BLaER1 treated with 17β-estradiol and CSF1 and Interleukin-3, amounts not matched to agents 10 nM and 100 nM (cell line): ENCODE results near the gene FHOD3.

Experiments used
- H3K27ac ChIP-seq, 11 experiments: shearing (Covaris generic); formaldehyde crosslinking; 2 replicates each; pipeline ENCODE4 v1.8.1; 2022
- H3K27me3 ChIP-seq, 11 experiments: shearing (Covaris generic); formaldehyde crosslinking; 2 replicates each; pipeline ENCODE4 v1.8.1; 2022
- H3K36me3 ChIP-seq, 11 experiments: shearing (Covaris generic); formaldehyde crosslinking; 2 replicates each; pipeline ENCODE4 v1.8.1; 2022
- H3K4me1 ChIP-seq, 10 experiments: shearing (Covaris generic); formaldehyde crosslinking; 2 replicates each; pipeline ENCODE4 v1.8.1; 2022
- H3K4me2 ChIP-seq, 11 experiments: shearing (Covaris generic); formaldehyde crosslinking; 2 replicates each; pipeline ENCODE4 v1.8.1; 2022
- H3K4me3 ChIP-seq, 10 experiments: shearing (Covaris generic); formaldehyde crosslinking; 2 replicates each; pipeline ENCODE4 v1.8.1; 2022
- H3K9ac ChIP-seq, 11 experiments: shearing (Covaris generic); formaldehyde crosslinking; 2 replicates each; pipeline ENCODE4 v1.8.1; 2022
- H3K9me3 ChIP-seq, 11 experiments: shearing (Covaris generic); formaldehyde crosslinking; replicated peaks in 1 of 11; 2 replicates each; pipeline ENCODE4 v1.8.1; 2022
- H4K20me1 ChIP-seq, 11 experiments: shearing (Covaris generic); formaldehyde crosslinking; 2 replicates each; pipeline ENCODE4 v1.8.1; 2022
- Cebpa-rat ChIP-seq, 11 experiments: shearing (Covaris generic); IDR thresholded peaks; 2 replicates each; pipeline ENCODE4 v1.8.1; 2022

FHOD3 gene

DNA sequence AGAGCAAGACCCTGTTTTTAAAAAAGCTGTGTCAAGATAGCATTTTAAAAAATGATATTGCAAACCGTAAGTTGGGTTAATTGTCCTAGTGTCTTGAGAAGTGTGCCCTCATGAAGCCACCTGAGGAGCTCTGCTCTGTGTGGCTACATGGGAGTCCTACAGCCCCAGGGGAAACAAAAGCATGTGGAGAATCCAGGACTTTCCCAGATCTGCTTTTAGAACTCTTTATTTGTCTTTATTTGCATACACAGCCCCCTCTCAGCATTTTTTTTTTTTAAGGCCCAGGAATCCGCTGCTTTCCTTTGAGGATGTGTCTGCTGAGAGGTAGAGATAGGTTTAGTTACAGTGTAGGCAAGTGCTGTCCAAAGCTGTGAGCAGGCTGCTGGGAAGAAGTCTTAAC, 219.2 kb downstream of the FHOD3 start:
- Histone ChIP-seq H3K36me3 (no peaks in the 10 kb centered on the region), H3K9me3 (no peaks in the 10 kb centered on the region), H3K4me2 (peak overlapping the region in 9 of 11 experiments; percentile 32 to 86 (median 75); a peak in 16 of 22 replicates), H3K4me1 (peaks cover 0 to 46% (median 35%) of the 10 kb centered on the region in 10 experiments; a peak in 19 of 20 replicates), H3K4me3 (no peak overlapping the region), H4K20me1 (no peaks in the 10 kb centered on the region), H3K27me3 (no peaks in the 10 kb centered on the region), H3K27ac (no peak overlapping the region), H3K9ac (no peak overlapping the region)
- TF ChIP-seq Cebpa-rat (IDR thresholded peaks at IDR 0.05) = no peak

- no peak for TF ChIP-seq Cebpa-rat (IDR thresholded peaks at IDR 0.05)
- H3K9me3 ChIP-seq = no peaks in the 10 kb centered on the region
- H4K20me1 ChIP-seq = no peaks in the 10 kb centered on the region
- H3K4me1 ChIP-seq = peaks cover 0 to 27% (median 20%) of the 10 kb centered on the region in 10 experiments; a peak in 15 of 20 replicates
- H3K27me3 ChIP-seq = no peaks in the 10 kb centered on the region
- H3K36me3 ChIP-seq = no peaks in the 10 kb centered on the region
- no peak overlapping the region for H3K4me2 ChIP-seq
- H3K27ac ChIP-seq = no peak overlapping the region
- H3K9ac ChIP-seq = no peak overlapping the region
- no peak overlapping the region for H3K4me3 ChIP-seq
Observed at GRCh38 chr18:36518839-36519238, 221.3 kb downstream of the FHOD3 start.

DNA sequence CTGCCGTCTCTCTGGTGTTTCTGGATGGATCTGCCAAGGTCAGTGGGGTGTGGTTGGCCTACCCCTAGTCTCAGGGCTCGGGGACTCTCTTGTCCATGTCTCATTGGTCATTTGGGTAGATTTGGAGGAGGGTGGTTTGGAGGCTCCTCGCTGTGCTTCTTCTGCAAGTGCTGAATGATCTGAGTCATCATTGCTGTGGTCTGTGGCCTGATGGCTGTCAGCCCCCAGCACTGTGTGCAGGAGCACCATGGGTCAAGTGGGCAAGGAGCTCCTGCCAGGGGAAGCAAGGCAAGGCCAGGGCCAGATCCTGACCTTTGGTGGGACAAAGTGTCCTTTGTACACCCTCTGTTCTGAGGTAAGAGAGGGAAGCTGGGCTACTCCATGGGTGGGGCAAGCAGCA, 221.8 kb downstream of the FHOD3 start:
- peaks cover 0 to 26% (median 20%) of the 10 kb centered on the region in 10 experiments; a peak in 15 of 20 replicates for H3K4me1 ChIP-seq
- no peaks in the 10 kb centered on the region for H3K36me3 ChIP-seq
- H3K9me3 ChIP-seq = no peaks in the 10 kb centered on the region
- H3K4me2 ChIP-seq = no peak overlapping the region
- no peak overlapping the region for H3K4me3 ChIP-seq
- no peaks in the 10 kb centered on the region for H3K27me3 ChIP-seq
- H3K27ac ChIP-seq = no peak overlapping the region
- no peak overlapping the region for H3K9ac ChIP-seq
- no peak for TF ChIP-seq Cebpa-rat (IDR thresholded peaks at IDR 0.05)
- no peaks in the 10 kb centered on the region for H4K20me1 ChIP-seq

- Histone ChIP-seq H3K4me2 (no peak overlapping the region), H4K20me1 (no peaks in the 10 kb centered on the region), H3K4me3 (no peak overlapping the region), H3K9me3 (no peaks in the 10 kb centered on the region), H3K9ac (no peak overlapping the region), H3K27ac (no peak overlapping the region), H3K4me1 (no peaks in the 10 kb centered on the region), H3K36me3 (no peaks in the 10 kb centered on the region), H3K27me3 (no peaks in the 10 kb centered on the region)
- no peak for TF ChIP-seq Cebpa-rat (IDR thresholded peaks at IDR 0.05)
Observed at GRCh38 chr18:36522509-36522908, 225.0 kb downstream of the FHOD3 start.

- H3K27me3 ChIP-seq = no peaks in the 10 kb centered on the region
- H4K20me1 ChIP-seq = no peaks in the 10 kb centered on the region
- no peak overlapping the region for H3K4me3 ChIP-seq
- H3K4me2 ChIP-seq = no peak overlapping the region
- no peak for TF ChIP-seq Cebpa-rat (IDR thresholded peaks at IDR 0.05)
- no peaks in the 10 kb centered on the region for H3K9me3 ChIP-seq
- H3K36me3 ChIP-seq = no peaks in the 10 kb centered on the region
- no peak overlapping the region for H3K27ac ChIP-seq
- peaks cover 0 to 4% (median 3%) of the 10 kb centered on the region in 10 experiments; a peak in 14 of 20 replicates for H3K4me1 ChIP-seq
- no peak overlapping the region for H3K9ac ChIP-seq
Observed at GRCh38 chr18:36525913-36526312, 228.4 kb downstream of the FHOD3 start.

DNA sequence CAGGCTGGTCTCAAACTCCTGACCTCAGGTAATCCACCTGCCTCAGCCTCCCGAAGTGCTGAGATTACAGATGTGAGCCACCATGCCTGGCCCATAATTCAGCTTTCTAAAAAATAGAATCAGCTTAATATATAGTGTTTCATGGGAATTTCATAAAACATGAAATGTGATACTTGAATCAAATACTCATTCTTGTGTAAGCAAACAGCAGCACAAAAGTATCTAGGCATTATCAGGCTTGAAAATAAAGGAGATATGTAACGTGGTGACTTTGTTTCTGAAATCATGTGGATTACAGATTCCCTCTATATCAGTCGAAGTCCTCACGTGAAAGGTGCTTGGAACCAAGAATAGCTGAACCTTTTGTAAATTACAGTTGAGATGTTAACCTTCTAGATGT, 229.1 kb downstream of the FHOD3 start:
- Histone ChIP-seq H3K27ac (no peak overlapping the region), H4K20me1 (no peaks in the 10 kb centered on the region), H3K27me3 (no peaks in the 10 kb centered on the region), H3K36me3 (no peaks in the 10 kb centered on the region), H3K9ac (no peak overlapping the region), H3K9me3 (no peaks in the 10 kb centered on the region), H3K4me3 (no peak overlapping the region), H3K4me1 (peaks cover 0 to 11% (median 10%) of the 10 kb centered on the region in 10 experiments; a peak in 15 of 20 replicates), H3K4me2 (no peak overlapping the region)
- no peak for TF ChIP-seq Cebpa-rat (IDR thresholded peaks at IDR 0.05)

DNA sequence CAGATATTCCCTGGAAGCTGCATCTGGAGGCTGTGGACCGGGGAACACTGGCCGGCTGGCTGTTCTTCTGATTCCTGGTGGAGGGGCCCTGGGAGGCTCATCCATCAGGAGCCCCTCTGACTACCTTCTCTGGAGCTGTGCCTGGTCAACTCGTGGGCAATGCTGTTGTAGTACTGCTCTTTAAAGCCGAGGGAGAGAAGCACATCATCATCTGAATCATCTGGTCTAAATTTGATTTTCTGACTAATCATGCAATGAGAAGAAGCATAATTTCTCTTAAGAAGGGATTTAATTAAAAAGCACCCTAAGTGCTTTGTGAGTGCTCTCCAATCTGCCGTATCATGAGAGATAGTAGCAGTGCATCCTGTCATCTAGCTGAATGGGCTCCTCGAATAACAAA, 229.5 kb downstream of the FHOD3 start:
- no peak overlapping the region for H3K4me3 ChIP-seq
- H3K27me3 ChIP-seq = no peaks in the 10 kb centered on the region
- H4K20me1 ChIP-seq = no peaks in the 10 kb centered on the region
- H3K36me3 ChIP-seq = no peaks in the 10 kb centered on the region
- H3K9ac ChIP-seq = no peak overlapping the region
- no peak overlapping the region for H3K27ac ChIP-seq
- H3K4me1 ChIP-seq = peaks cover 0 to 16% (median 14%) of the 10 kb centered on the region in 10 experiments; a peak in 15 of 20 replicates
- no peak overlapping the region for H3K4me2 ChIP-seq
- no peak for TF ChIP-seq Cebpa-rat (IDR thresholded peaks at IDR 0.05)
- H3K9me3 ChIP-seq = no peaks in the 10 kb centered on the region

DNA sequence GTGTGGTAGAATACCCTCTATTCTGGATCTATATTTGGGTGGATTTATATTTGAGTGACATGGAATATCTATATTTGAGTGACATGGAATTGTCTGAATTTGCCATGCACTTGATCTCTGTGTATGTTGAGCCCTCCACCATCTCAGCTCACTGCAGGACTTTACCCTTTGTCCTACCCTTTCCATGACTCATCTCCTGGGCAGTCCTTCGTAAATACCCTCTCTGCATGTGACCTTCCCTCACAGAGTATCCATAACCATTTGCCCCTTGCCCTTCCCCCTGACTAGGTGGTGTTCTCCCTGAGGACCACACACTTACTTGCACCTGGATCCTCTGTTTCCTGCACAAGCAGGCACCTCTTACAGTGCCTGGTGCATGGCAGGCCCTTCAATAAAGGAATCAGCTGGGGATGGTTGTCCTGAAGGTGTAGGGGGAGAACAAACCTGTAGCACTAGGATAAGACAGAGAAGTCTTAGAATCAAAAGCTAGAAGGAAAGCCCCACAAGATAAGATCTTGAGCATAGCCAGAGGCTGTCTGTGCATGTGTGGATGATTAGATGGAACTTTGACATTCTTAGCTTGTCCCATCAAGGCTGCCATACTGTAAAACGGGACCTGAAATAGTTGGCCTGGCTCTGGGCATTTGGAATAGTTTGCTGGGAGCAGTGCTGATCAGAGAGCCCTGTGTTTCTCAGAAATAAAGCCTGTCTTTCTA, 230.4 kb downstream of the FHOD3 start:
- no peak overlapping the region for H3K9ac ChIP-seq
- no peaks in the 10 kb centered on the region for H3K36me3 ChIP-seq
- no peak for TF ChIP-seq Cebpa-rat (IDR thresholded peaks at IDR 0.05)
- H3K4me3 ChIP-seq = no peak overlapping the region
- no peaks in the 10 kb centered on the region for H4K20me1 ChIP-seq
- H3K27ac ChIP-seq = no peak overlapping the region
- H3K9me3 ChIP-seq = no peaks in the 10 kb centered on the region
- no peaks in the 10 kb centered on the region for H3K27me3 ChIP-seq
- peaks cover 0 to 20% (median 16%) of the 10 kb centered on the region in 10 experiments; a peak in 15 of 20 replicates for H3K4me1 ChIP-seq
- no peak overlapping the region for H3K4me2 ChIP-seq

GRCh38 chr18:36529747-36530146, 232.2 kb downstream of the FHOD3 start:
- Histone ChIP-seq H3K9ac (no peak overlapping the region), H3K4me1 (peaks cover 16 to 37% (median 34%) of the 10 kb centered on the region in 10 experiments), H3K4me3 (no peak overlapping the region), H3K27me3 (no peaks in the 10 kb centered on the region), H4K20me1 (no peaks in the 10 kb centered on the region), H3K36me3 (no peaks in the 10 kb centered on the region), H3K9me3 (no peaks in the 10 kb centered on the region), H3K27ac (no peak overlapping the region), H3K4me2 (no peak overlapping the region)
- TF ChIP-seq Cebpa-rat (IDR thresholded peaks at IDR 0.05) = no peak
